22Rv1 (cell line): ENCODE measurements around the gene UBAP2L.

Source experiments
- CTCF ChIP-seq: fragments of 450-650 bp; IDR thresholded peaks from 2 replicates; pipeline ENCODE4 v1.5.1; 2017; ENCODE audit warnings: mild to moderate bottlenecking
- ZFX ChIP-seq: fragments of 450-650 bp; IDR thresholded peaks from 2 replicates; pipeline ENCODE4 v1.6.1; 2017; ENCODE audit warnings: antibody characterized with exemption, borderline replicate concordance

GRCh38 chr1:154223621-154224020, 2.9 kb downstream of the UBAP2L start:
- TF ChIP-seq CTCF, result no peak
- no peak for TF ChIP-seq ZFX
